HepG2 (cell line): Measurements from ENCODE around the gene PPP2R5C. TPM values are rescaled to one million over a fixed set of nuclear protein-coding genes. Genes with fewer than 3 reads are reported as not detected.

Experiments
- ATAC-seq: fragments of 200-7000 bp; cut with Tn5 transposase; 3 replicates; pipeline ENCODE4 v1.9.1; 2020; ENCODE audit warnings: mild to moderate bottlenecking, moderate library complexity
- BruUV-seq: library from RNA; stranded (reverse); fragments of 400-500 nt; replicated peaks from 2 replicates; lab custom pipeline; 2021; lab: Mats Ljungman, UMichigan
- CTCF ChIA-PET: fragments of 300-600 bp; formaldehyde crosslinking; extraction: SDS; loops from one replicate; lab custom pipeline; 2021; ENCODE audit warnings: low total read pairs, inconsistent platforms, low intra/inter-chr PET ratio; lab: Yijun Ruan, JAX
- POLR2A ChIA-PET: fragments of 350-600 bp; sonication (Branson Sonifier 250); formaldehyde crosslinking; loops from one replicate; lab custom pipeline; 2020; ENCODE audit warnings: antibody characterized with exemption, inconsistent platforms; lab: Yijun Ruan, JAX
- DNase-seq: peaks from one replicate; pipeline ENCODE4 v3.0.0-alpha.2; 2015; ENCODE audit warnings: low spot score
- FAIRE-seq: peaks from 3 replicates; lab custom pipeline; 2011; peaks lifted over from hg19 to GRCh38; lab: Jason Lieb, UNC
- H2AFZ ChIP-seq: one replicate; pipeline ENCODE4 v1.6.1; 2011; ENCODE audit warnings: low read length, inconsistent platforms
- H3K27ac ChIP-seq: fragments of 300-600 bp; 3 replicates; pipeline ENCODE4 v1.8.0; 2011; ENCODE audit warnings: mixed run types, mild to moderate bottlenecking, mixed read lengths, low read length, inconsistent platforms; ENCODE audit not compliant: insufficient read depth; ENCODE audit errors: extremely low read length
- H3K27me3 ChIP-seq, 2 experiments: fragments of 200-600 bp in 1 of 2; 2 replicates in 1 of 2; 3 replicates in 1 of 2; pipeline versions ENCODE4 v1.6.0 to v1.8.0; 2011; ENCODE audit warnings: low read length in 2 of 2, mild to moderate bottlenecking in 2 of 2, moderate library complexity in 2 of 2, inconsistent platforms in 1 of 2; ENCODE audit not compliant: insufficient read depth in 2 of 2, control insufficient read depth in 1 of 2
- H3K36me3 ChIP-seq, 2 experiments: fragments of 200-600 bp in 1 of 2; replicated peaks in 1 of 2; 2 replicates in 1 of 2; 3 replicates in 1 of 2; pipeline versions ENCODE4 v1.5.1 to v1.8.0; 2011; ENCODE audit warnings: low read length in 2 of 2, inconsistent platforms in 1 of 2; ENCODE audit not compliant: insufficient read depth in 2 of 2, control insufficient read depth in 1 of 2
- H3K4me1 ChIP-seq: 2 replicates; pipeline ENCODE4 v1.5.1; 2012; ENCODE audit warnings: low read length, inconsistent platforms; ENCODE audit not compliant: insufficient read depth
- H3K4me2 ChIP-seq: 2 replicates; pipeline ENCODE4 v1.6.0; 2011; ENCODE audit warnings: low read depth, low read length, inconsistent platforms
- H3K4me3 ChIP-seq, 3 experiments: fragments of 200-600 bp in 1 of 3; sonication (generic), shearing (Covaris generic) in 1 of 3; replicated peaks in 1 of 3; 2 replicates each; pipeline ENCODE4 v1.5.1; 2011 to 2016; ENCODE audit warnings: low read length in 3 of 3, inconsistent platforms in 2 of 3, low read depth in 2 of 3, mild to moderate bottlenecking in 2 of 3, control low read depth in 1 of 3, mixed read lengths in 1 of 3; ENCODE audit not compliant: insufficient read depth in 1 of 3
- H3K79me2 ChIP-seq: one replicate; pipeline ENCODE4 v1.6.1; 2011; ENCODE audit warnings: low read length, inconsistent platforms; ENCODE audit not compliant: insufficient read depth
- H3K9ac ChIP-seq: 2 replicates; pipeline ENCODE4 v1.6.0; 2011; ENCODE audit warnings: mild to moderate bottlenecking, low read depth, low read length, inconsistent platforms; ENCODE audit not compliant: insufficient read depth
- H3K9me3 ChIP-seq: 2 replicates; pipeline ENCODE4 v1.5.1; 2012; ENCODE audit warnings: mild to moderate bottlenecking, low read length
- H4K20me1 ChIP-seq: 2 replicates; pipeline ENCODE4 v1.6.0; 2011; ENCODE audit warnings: inconsistent platforms, mild to moderate bottlenecking, low read length, moderate library complexity; ENCODE audit not compliant: insufficient read depth
- EED ChIP-seq: sonication (generic); formaldehyde crosslinking; IDR thresholded peaks from 2 replicates; pipeline ENCODE4 v1.5.0; 2020; ENCODE audit warnings: mild to moderate bottlenecking, missing genetic modification reagents
- FUBP1 ChIP-seq: sonication (generic); formaldehyde crosslinking; IDR thresholded peaks from 2 replicates; pipeline ENCODE4 v1.5.1; 2020; ENCODE audit warnings: missing genetic modification reagents, mild to moderate bottlenecking, borderline replicate concordance
- ISL2 ChIP-seq: sonication (generic); formaldehyde crosslinking; IDR thresholded peaks from 2 replicates; pipeline ENCODE4 v1.5.0; 2020; ENCODE audit warnings: missing genetic modification reagents
- MBNL3 ChIP-seq: fragments of 250-450 bp; sonication (Bioruptor Pico); conservative IDR thresholded peaks from 2 replicates; pipeline ENCODE4 v1.8.0; 2022; ENCODE audit warnings: mild to moderate bottlenecking, inconsistent platforms
- MYC ChIP-seq: sonication (generic); formaldehyde crosslinking; IDR thresholded peaks from 2 replicates; pipeline ENCODE4 v1.9.0; 2021; ENCODE audit warnings: missing genetic modification reagents, borderline replicate concordance
- NFATC3 ChIP-seq: sonication (generic); formaldehyde crosslinking; IDR thresholded peaks from 2 replicates; pipeline ENCODE4 v1.5.1; 2020; ENCODE audit warnings: mild to moderate bottlenecking, missing genetic modification reagents
- NFKB2 ChIP-seq: sonication (generic); formaldehyde crosslinking; IDR thresholded peaks from 2 replicates; pipeline ENCODE4 v1.4.0; 2020; ENCODE audit warnings: missing genetic modification reagents, borderline replicate concordance
- NFRKB ChIP-seq: fragments of 450-650 bp; IDR thresholded peaks from 2 replicates; pipeline ENCODE4 v1.6.1; 2017
- NR3C1 ChIP-seq: sonication (generic); formaldehyde crosslinking; IDR thresholded peaks from 2 replicates; pipeline ENCODE4 v1.4.0; 2020; ENCODE audit warnings: missing genetic modification reagents
- RORA ChIP-seq: sonication (generic); formaldehyde crosslinking; IDR thresholded peaks from 2 replicates; pipeline ENCODE4 v1.5.0; 2020; ENCODE audit warnings: mild to moderate bottlenecking, missing genetic modification reagents, moderate library complexity
- SMAD3 ChIP-seq: sonication (generic); formaldehyde crosslinking; IDR thresholded peaks from 2 replicates; pipeline ENCODE4 v1.4.0; 2020; ENCODE audit warnings: missing genetic modification reagents
- THRA ChIP-seq: sonication (generic); formaldehyde crosslinking; IDR thresholded peaks from 2 replicates; pipeline ENCODE4 v1.4.0; 2020; ENCODE audit warnings: missing genetic modification reagents, borderline replicate concordance
- ZBTB2 ChIP-seq: sonication (generic); formaldehyde crosslinking; IDR thresholded peaks from 2 replicates; pipeline ENCODE4 v1.8.0; 2022; ENCODE audit warnings: low read depth, missing genetic modification reagents
- ZEB1 ChIP-seq: IDR thresholded peaks from 2 replicates; pipeline ENCODE4 v1.6.1; 2012; ENCODE audit warnings: mild to moderate bottlenecking, low read depth, inconsistent platforms; ENCODE audit not compliant: insufficient replicate concordance
- ZNF225 ChIP-seq: sonication (generic); formaldehyde crosslinking; IDR thresholded peaks from 2 replicates; pipeline ENCODE4 v1.4.0; 2020; ENCODE audit warnings: mild to moderate bottlenecking, missing genetic modification reagents
- WGBS: methylation state at CpG from one replicate; pipeline ENCODE4 v1.1.6; 2017; ENCODE audit warnings: low lambda C conversion rate; 5-methylcytosine and 5-hydroxymethylcytosine counted together
- in situ Hi-C: cut with HindIII; loops from 2 replicates; pipeline ENCODE4 v1.10.0; 2017; ENCODE audit warnings: low pct_unique_long_range_greater_than_20kb; ENCODE audit not compliant: extremely low pct_ligation_motif_present
- intact Hi-C: fragments of 100-400 bp; cut with micrococcal nuclease; formaldehyde crosslinking; loops from one replicate; pipeline ENCODE4 v1.10.0; 2022; ENCODE audit not compliant: unreplicated experiment
- polyA plus RNA-seq, 8 experiments: library from polyadenylated mRNA; depleted of rRNA in 3 of 8; stranded (reverse) in 7 of 8; unstranded in 1 of 8; fragments of >200 nt; fragmentation: Illumina TruSeq in 4 of 8; extraction: Trizol in 4 of 8; gene quantifications; 2 replicates each; pipeline versions ENCODE4 v1.2.1 to v1.2.3, GENCODE V29; 2011 to 2016; ENCODE audit warnings: low read depth in 4 of 8, missing spikeins in 1 of 8, mixed read lengths in 1 of 8; ENCODE audit not compliant: insufficient read depth in 1 of 8
- total RNA-seq, 5 experiments: library from RNA; depleted of rRNA; stranded (reverse); fragments of >200 nt; fragmentation: Illumina TruSeq; extraction: Trizol; gene quantifications; 2 replicates each; pipeline ENCODE4 v1.2.3, GENCODE V29; 2016; ENCODE audit warnings: low read depth in 1 of 5

PPP2R5C gene
- total and polyA plus RNA-seq, 2 of the 13 experiments (the other 11 are each of a cell fraction or from before 2014, with no cell fraction given): 74.3 to 78.5 TPM

GRCh38 chr14:101813833-101814232 lies 52.3 kb downstream of the PPP2R5C start:
- H3K9ac ChIP-seq: no peak overlapping the region; the same call in 1 of the 2 replicates
- H3K4me2 ChIP-seq: no peak overlapping the region
- intact Hi-C loops: no loop called here
- 100% methylated on average over 1 of the region's 1 CpG for WGBS
- no peaks in the 10 kb centered on the region for H4K20me1 ChIP-seq
- ChIA-PET CTCF (no interaction called here), POLR2A (interaction anchor here (0.8 kb wide), 1 partner anchor 9 kb away, joined by 3 read pairs; no protein-coding TSS in a partner anchor)
- H3K27me3 ChIP-seq: no peaks in the 10 kb centered on the region
- no peak for DNase-seq
- H3K4me3 ChIP-seq: no peak overlapping the region
- peaks cover 75% of the 10 kb centered on the region for H3K79me2 ChIP-seq
- FAIRE-seq: no peak
- H3K4me1 ChIP-seq: peaks cover 41% of the 10 kb centered on the region
- ATAC-seq: no peak
- H3K27ac ChIP-seq: no peak overlapping the region
- peaks cover 3 to 23% of the 10 kb centered on the region in 2 experiments; a peak in 4 of 5 replicates for H3K36me3 ChIP-seq
- H3K9me3 ChIP-seq: no peaks in the 10 kb centered on the region
- no peak overlapping the region for H2AFZ ChIP-seq
- BruUV-seq: no TSS peak
- in situ Hi-C loops: no loop called here
- no peak for TF ChIP-seq NR3C1 (CRISPR knock-in tag)
- TF ChIP-seq MBNL3 (CRISPR knock-in tag): no peak

GRCh38 chr14:101814934-101815333 lies 53.4 kb downstream of the PPP2R5C start:
- no peak overlapping the region for H3K4me3 ChIP-seq
- ChIA-PET POLR2A (no interaction called here), CTCF (no interaction called here)
- no peak for ATAC-seq
- peaks cover 41% of the 10 kb centered on the region for H3K4me1 ChIP-seq
- FAIRE-seq: no peak
- no peaks in the 10 kb centered on the region for H3K27me3 ChIP-seq
- H4K20me1 ChIP-seq: no peaks in the 10 kb centered on the region
- WGBS: 94% methylated on average over 5 of the region's 5 CpGs
- BruUV-seq: no TSS peak
- intact Hi-C loops (no loop called here), in situ Hi-C loops (no loop called here)
- TF ChIP-seq ZEB1 (no peak), ZNF225 (no peak), NFRKB (no peak), RORA (CRISPR knock-in tag) (no peak), MYC (CRISPR knock-in tag) (no peak), ISL2 (no peak), FUBP1 (CRISPR knock-in tag) (no peak), NFKB2 (CRISPR knock-in tag) (no peak), THRA (CRISPR knock-in tag) (no peak), EED (CRISPR knock-in tag) (no peak), ZBTB2 (no peak), NFATC3 (CRISPR knock-in tag) (no peak), SMAD3 (no peak)
- DNase-seq: no peak
- H3K27ac ChIP-seq: no peak overlapping the region
- peaks cover 82% of the 10 kb centered on the region for H3K79me2 ChIP-seq
- no peaks in the 10 kb centered on the region for H3K9me3 ChIP-seq
- peaks cover 4 to 31% of the 10 kb centered on the region in 2 experiments; a peak in 4 of 5 replicates for H3K36me3 ChIP-seq
- H3K4me2 ChIP-seq: no peak overlapping the region
- H2AFZ ChIP-seq: no peak overlapping the region
- no peak overlapping the region for H3K9ac ChIP-seq
